Activated T-cell treated with anti-CD3 and anti-CD28 coated beads, Interleukin-2, amount 50 U/mL, for 4 hours (primary cell): Measurements from ENCODE around the gene VWA8. TPM values are rescaled to one million over a fixed set of nuclear protein-coding genes. Genes with fewer than 3 reads are reported as not detected.
"Not testable (repeated sequence)": the region's sequence is repeated elsewhere in the genome, so short reads cannot be mapped to it uniquely, and the experiment has no call there.

Source experiments
- ATAC-seq, 2 donors: fragments of 200-7000 bp; cut with Tn5 transposase; one replicate each; pipeline ENCODE4 v1.10.0; 2021
- DNase-seq: peaks from one replicate; pipeline ENCODE4 v3.0.0-alpha.2; 2020
- H3K27me3 Mint-ChIP-seq: one replicate; pipeline ENCODE4 v1.8.0; 2021; ENCODE audit warnings: low read depth, mixed read lengths
- H3K36me3 Mint-ChIP-seq: one replicate; pipeline ENCODE4 v1.8.0; 2022; ENCODE audit warnings: mixed read lengths; ENCODE audit not compliant: insufficient read depth
- H3K4me1 Mint-ChIP-seq: one replicate; pipeline ENCODE4 v1.8.0; 2021; ENCODE audit warnings: low read depth, mixed read lengths
- H3K4me3 Mint-ChIP-seq: one replicate; pipeline ENCODE4 v1.8.0; 2021; ENCODE audit warnings: mild to moderate bottlenecking, moderate library complexity, mixed read lengths
- H3K9me3 Mint-ChIP-seq: one replicate; pipeline ENCODE4 v1.8.0; 2021; ENCODE audit warnings: mixed read lengths
- total RNA-seq, 3 donors: library from RNA; stranded (reverse); gene quantifications; one replicate each; pipeline ENCODE4 v1.2.1, GENCODE V29; 2021

Gene VWA8
- total RNA-seq, 3 donors from 2014 or later, result 22.2 to 31.9 (median 26.4) TPM

DNA sequence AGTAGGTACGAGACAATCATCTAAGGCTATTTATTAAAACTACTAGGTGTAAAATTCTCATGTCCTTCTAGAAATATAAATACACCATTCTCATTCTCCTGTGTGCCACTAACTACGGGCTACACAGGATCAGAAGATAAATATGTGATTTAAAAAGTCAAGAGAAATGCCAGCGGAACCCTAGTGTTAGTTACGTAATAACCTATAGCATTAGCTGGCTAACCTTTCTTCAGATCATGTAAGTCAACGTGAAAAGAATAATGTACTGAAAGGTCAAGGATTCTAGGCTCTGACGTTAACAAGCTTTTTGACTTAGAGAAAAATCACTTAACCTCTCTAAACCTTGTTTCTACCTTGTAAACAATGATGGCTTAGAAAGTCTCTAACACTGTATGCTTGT, 381.7 kb downstream of the VWA8 start:
- no peak for ATAC-seq
- Mint-ChIP-seq H3K36me3 (peaks cover 37% of the 10 kb centered on the region), H3K4me3 (no peak overlapping the region)

DNA sequence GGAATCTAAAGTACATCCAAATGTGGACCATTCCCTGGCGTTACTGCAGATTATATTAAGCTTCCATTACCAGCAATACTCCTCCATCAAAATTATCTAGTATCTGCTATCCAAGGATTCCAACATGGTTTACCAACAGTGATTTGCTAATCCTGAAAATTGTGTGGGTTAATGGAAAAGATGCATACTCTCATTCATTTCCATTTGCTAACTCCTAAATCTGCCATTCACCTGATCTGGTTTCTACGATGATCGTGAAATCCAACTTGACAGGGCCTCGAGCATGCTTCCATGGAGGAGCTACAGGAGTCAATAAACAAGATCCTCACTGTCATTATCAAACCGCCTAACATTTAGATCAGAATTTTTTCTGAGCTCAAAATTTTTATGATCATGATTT, 382.5 kb downstream of the VWA8 start:
- H3K27me3 Mint-ChIP-seq, result no peaks in the 10 kb centered on the region
- DNase-seq (no peak), ATAC-seq (no peak)
- H3K4me3 Mint-ChIP-seq, result no peak overlapping the region
- peaks cover 34% of the 10 kb centered on the region for H3K36me3 Mint-ChIP-seq
- no peaks in the 10 kb centered on the region for H3K9me3 Mint-ChIP-seq
- H3K4me1 Mint-ChIP-seq, result peaks cover 8% of the 10 kb centered on the region

More for the DNA sequence above, 381.7 kb downstream of the VWA8 start:
- Mint-ChIP-seq H3K27me3 (no peaks in the 10 kb centered on the region), H3K4me1 (peaks cover 8% of the 10 kb centered on the region), H3K9me3 (no peaks in the 10 kb centered on the region)
- DNase-seq, result no peak

GRCh38 chr13:41577436-41577835, 383.5 kb downstream of the VWA8 start:
- Mint-ChIP-seq H3K9me3 (no peaks in the 10 kb centered on the region), H3K36me3 (peaks cover 27% of the 10 kb centered on the region), H3K4me3 (no peak overlapping the region), H3K27me3 (no peaks in the 10 kb centered on the region), H3K4me1 (peaks cover 8% of the 10 kb centered on the region)
- DNase-seq, result no peak
- ATAC-seq, result no peak

DNA sequence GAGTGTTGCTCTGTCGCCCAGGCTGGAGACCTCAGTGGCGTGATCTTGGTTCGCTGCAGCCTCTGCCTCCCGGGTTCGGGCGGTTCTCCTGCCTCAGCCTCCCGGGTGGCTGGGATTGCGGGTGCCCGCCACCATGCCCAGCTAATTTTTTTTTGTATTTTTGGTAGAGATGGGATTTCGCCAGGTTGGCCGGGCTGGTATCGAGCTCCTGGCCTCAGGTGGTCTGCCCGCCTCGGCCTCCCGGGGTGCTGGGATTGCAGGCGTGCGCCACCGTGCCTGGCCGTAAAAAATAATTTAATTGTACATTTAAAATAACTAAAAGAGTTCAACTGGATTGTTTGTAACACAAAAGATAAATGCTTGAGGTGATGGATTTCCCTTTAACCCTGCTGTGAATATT, 387.3 kb downstream of the VWA8 start:
- H3K27me3 Mint-ChIP-seq, H3K9me3 Mint-ChIP-seq, H3K4me1 Mint-ChIP-seq, DNase-seq, H3K4me3 Mint-ChIP-seq, ATAC-seq: not testable (repeated sequence)
- peaks cover 25% of the 10 kb centered on the region for H3K36me3 Mint-ChIP-seq

DNA sequence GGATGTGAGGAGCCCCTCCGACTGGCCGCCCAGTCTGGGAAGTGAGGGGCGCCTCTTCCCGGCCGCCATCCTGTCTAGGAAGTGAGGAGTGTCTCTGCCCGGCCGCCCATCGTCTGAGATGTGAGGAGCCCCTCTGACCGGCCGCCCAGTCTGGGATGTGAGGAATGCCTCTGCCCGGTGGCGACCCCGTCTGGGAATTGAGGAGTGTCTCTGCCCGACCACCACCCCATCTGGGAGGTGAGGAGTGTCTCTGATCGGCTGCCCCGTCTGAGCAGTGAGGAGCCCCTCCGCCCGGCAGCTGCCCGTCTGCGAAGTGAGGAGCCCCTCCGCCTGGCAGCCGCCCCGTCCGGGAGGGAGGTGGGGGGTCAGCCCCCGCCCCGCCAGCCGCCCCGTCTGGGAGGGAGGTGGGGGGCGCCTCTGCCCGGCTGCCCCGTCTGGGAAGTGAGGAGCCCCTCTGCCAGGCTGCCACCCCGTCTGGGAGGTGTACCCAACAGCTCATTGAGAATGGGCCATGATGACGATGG, 389.0 kb downstream of the VWA8 start:
- not testable (repeated sequence) for H3K4me3 Mint-ChIP-seq, H3K9me3 Mint-ChIP-seq, H3K27me3 Mint-ChIP-seq, H3K4me1 Mint-ChIP-seq, DNase-seq, ATAC-seq
- H3K36me3 Mint-ChIP-seq, result peaks cover 30% of the 10 kb centered on the region

DNA sequence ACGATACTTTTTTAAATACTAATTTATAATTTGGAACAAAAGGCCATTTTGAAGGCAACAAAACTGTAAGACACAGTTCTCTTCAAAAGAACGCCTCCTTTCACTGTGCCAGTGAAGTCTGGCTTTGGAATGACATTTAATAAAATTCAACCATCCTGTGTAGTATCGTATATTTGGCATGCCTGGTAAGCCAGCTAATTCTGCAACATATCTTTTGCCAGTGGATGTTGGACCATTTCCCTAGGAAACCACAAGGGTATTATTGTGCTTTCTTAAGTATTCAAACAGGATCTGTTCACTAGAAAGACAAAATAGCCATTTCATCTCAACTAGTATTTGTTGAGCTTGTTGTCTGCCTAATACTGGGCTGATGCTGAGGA, 391.9 kb downstream of the VWA8 start:
- ATAC-seq (no peak), DNase-seq (no peak)
- H3K4me1 Mint-ChIP-seq, result no peaks in the 10 kb centered on the region
- no peaks in the 10 kb centered on the region for H3K27me3 Mint-ChIP-seq
- H3K4me3 Mint-ChIP-seq, result no peak overlapping the region
- no peaks in the 10 kb centered on the region for H3K9me3 Mint-ChIP-seq
- peaks cover 15% of the 10 kb centered on the region for H3K36me3 Mint-ChIP-seq

DNA sequence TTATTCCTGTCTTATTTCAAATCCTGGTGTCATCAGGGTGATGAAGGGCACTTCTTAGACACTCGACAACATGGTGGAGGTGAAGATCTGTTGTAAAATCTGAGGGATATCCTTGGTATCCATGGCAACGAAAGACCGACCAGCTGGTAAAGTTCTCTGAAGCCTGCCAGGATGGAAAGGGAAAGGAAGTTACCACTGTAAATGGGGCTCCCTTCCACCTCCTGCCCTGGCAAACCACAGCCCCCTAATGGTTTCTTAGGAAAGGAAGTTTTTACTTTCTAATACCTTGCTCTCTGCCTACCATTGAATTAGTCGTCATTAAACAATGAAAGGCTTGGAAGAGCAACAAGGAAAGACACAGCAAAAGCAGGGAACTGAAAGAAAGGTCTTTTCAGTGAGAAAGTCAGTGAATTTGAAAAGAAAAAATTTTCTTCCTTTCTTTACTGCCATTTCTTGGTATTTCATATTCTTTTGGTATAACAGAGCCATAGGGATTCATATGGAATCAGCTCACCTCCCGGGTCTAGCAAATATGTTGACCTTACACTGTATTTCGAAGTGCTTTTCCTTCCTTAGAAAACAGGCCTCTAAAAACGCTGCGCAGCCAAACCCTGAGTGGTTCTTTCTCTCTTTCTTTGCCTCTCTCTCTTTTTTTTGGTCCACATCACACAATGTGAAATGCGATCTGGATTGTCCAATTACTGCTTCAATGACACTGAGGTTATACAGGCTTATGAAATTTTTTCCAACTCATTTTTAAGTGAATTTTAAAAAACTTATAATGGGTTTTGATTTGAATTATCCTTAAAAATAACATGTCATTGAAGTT, 392.6 kb downstream of the VWA8 start:
- H3K9me3 Mint-ChIP-seq, result no peaks in the 10 kb centered on the region
- H3K27me3 Mint-ChIP-seq, result no peaks in the 10 kb centered on the region
- peaks cover 1% of the 10 kb centered on the region for H3K4me1 Mint-ChIP-seq
- DNase-seq (no peak), ATAC-seq (no peak)
- no peak overlapping the region for H3K4me3 Mint-ChIP-seq
- peaks cover 15% of the 10 kb centered on the region for H3K36me3 Mint-ChIP-seq

- H3K27me3 Mint-ChIP-seq, result no peaks in the 10 kb centered on the region
- peaks cover 7% of the 10 kb centered on the region for H3K4me1 Mint-ChIP-seq
- no peak overlapping the region for H3K4me3 Mint-ChIP-seq
- peaks cover 15% of the 10 kb centered on the region for H3K36me3 Mint-ChIP-seq
- no peaks in the 10 kb centered on the region for H3K9me3 Mint-ChIP-seq
- DNase-seq (no peak), ATAC-seq (no peak)
Observed at GRCh38 chr13:41567363-41567762, 393.5 kb downstream of the VWA8 start.

DNA sequence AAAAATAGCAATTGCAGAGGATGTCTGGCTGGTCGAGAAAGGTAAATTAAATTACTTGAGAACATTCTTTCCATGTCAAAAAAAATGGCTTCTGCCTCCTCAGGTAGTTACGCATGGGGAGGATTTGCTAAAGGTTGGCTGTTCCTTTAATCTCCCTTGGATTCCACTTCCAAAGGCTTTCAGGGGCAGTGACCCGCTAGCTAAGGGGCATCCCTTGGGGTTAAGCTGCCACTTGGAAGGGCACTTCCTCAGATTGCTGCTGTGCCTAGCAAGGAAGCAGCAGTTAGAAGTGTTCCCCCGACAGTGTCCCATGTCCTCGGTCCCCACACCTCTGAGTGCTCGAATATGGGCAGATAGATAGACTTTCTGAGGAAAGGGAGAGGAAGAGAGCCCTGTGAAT, 395.1 kb downstream of the VWA8 start:
- Mint-ChIP-seq H3K9me3 (no peaks in the 10 kb centered on the region), H3K4me3 (no peak overlapping the region), H3K36me3 (peaks cover 13% of the 10 kb centered on the region), H3K4me1 (peaks cover 7% of the 10 kb centered on the region), H3K27me3 (no peaks in the 10 kb centered on the region)
- ATAC-seq (no peak), DNase-seq (no peak)

GRCh38 chr13:41565216-41565615, 395.7 kb downstream of the VWA8 start:
- Mint-ChIP-seq H3K4me3 (no peak overlapping the region), H3K4me1 (peaks cover 7% of the 10 kb centered on the region), H3K9me3 (no peaks in the 10 kb centered on the region), H3K27me3 (no peaks in the 10 kb centered on the region), H3K36me3 (peaks cover 11% of the 10 kb centered on the region)
- DNase-seq (no peak), ATAC-seq (no peak)

- Mint-ChIP-seq H3K36me3 (peaks cover 11% of the 10 kb centered on the region), H3K9me3 (no peaks in the 10 kb centered on the region), H3K4me1 (peaks cover 7% of the 10 kb centered on the region), H3K4me3 (no peak overlapping the region), H3K27me3 (no peaks in the 10 kb centered on the region)
- ATAC-seq, result no peak
- no peak for DNase-seq
Observed at GRCh38 chr13:41563984-41564365, 396.9 kb downstream of the VWA8 start.

GRCh38 chr13:41563341-41563983, 397.4 kb downstream of the VWA8 start:
- DNase-seq (no peak), ATAC-seq (no peak)
- Mint-ChIP-seq H3K36me3 (peaks cover 11% of the 10 kb centered on the region), H3K4me3 (no peak overlapping the region), H3K4me1 (peaks cover 7% of the 10 kb centered on the region), H3K27me3 (no peaks in the 10 kb centered on the region), H3K9me3 (no peaks in the 10 kb centered on the region)

DNA sequence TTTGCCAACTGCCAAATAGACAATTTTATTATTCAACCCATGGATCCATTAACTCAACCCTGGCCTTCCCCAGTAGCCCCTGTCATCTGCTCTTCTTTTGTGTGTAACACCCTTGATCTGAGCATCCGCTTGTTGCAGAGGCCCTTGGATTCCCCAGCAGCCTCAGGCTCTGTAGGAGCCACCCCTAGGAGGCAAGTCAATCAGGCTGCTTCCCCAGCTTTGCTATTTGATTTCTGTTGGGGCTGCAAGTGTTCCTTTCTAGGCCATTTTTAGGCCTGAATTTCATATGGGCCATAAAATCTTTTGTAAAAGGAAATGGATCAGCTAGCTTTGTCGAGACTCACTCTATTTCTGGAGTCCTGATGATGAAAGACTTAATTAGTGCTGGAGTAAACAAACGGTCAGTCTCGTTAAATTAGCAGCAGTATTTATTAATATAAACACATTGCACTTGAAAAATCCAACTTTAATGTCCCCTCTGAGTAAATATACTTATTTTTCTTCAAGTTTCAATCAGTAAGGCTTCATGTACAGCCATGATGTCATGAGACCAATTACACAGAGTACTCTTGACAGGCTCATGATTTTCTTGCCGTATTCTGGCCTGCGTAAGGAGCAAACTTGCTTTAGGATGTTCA, 398.2 kb downstream of the VWA8 start:
- peaks cover 7% of the 10 kb centered on the region for H3K4me1 Mint-ChIP-seq
- H3K36me3 Mint-ChIP-seq, result peaks cover 4% of the 10 kb centered on the region
- DNase-seq, result no peak
- H3K27me3 Mint-ChIP-seq, result no peaks in the 10 kb centered on the region
- no peak for ATAC-seq
- no peak overlapping the region for H3K4me3 Mint-ChIP-seq
- no peaks in the 10 kb centered on the region for H3K9me3 Mint-ChIP-seq

DNA sequence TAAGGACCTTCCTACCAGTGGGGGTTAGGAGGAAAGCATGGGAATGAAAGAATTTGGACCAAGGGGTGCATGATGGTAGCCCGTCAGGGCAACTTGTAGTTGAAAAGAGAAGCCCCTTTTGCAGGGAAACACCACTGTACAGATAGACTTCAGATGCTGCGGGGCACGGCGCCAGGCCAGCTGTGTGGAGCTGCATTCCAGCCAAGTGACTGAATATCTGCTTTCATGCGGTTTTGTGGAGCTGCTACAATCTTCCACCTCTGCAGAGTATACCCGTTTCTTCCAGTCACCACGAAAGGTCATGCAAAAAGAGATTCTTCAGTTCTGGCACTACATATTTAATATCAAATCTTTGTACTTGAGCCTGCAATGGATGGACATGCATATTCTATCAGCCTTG, 398.8 kb downstream of the VWA8 start:
- Mint-ChIP-seq H3K4me3 (no peak overlapping the region), H3K9me3 (no peaks in the 10 kb centered on the region), H3K36me3 (peaks cover 4% of the 10 kb centered on the region), H3K4me1 (peaks cover 7% of the 10 kb centered on the region), H3K27me3 (no peaks in the 10 kb centered on the region)
- ATAC-seq (no peak), DNase-seq (no peak)
